CD4-positive, alpha-beta T cell treated with Interleukin-15 for 4 hours (primary cell): Measurements from ENCODE around the gene ZDBF2.
"Not testable (repeated sequence)": the region's sequence is repeated elsewhere in the genome, so short reads cannot be mapped to it uniquely, and the experiment has no call there.

Source experiments
- DNase-seq: peaks from one replicate; pipeline ENCODE4 v3.0.0-alpha.2; 2020; ENCODE audit warnings: low spot score

The ZDBF2 gene

GRCh38 chr2:206324869-206325268, 50.4 kb downstream of the ZDBF2 start:
- no peak for DNase-seq

DNA sequence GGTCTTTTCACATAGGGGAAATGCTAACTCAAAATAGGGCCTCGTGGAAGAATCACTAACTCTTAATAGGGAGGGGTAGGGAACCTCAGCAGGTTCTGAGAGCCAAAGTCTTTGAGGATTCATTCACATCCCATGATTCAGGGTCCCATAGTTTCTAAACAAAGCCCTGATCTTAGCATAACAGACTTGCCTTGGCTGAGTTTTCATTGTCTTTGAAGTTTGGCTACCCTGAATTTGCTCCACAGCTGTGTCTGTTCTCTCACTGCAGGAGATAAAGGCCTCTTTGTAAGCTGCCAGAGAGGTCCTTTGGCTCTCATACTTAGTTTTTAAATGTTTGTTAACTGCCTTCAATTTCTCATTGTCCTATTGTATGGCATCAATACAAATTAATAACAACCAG, 54.5 kb downstream of the ZDBF2 start:
- DNase-seq, result no peak

DNA sequence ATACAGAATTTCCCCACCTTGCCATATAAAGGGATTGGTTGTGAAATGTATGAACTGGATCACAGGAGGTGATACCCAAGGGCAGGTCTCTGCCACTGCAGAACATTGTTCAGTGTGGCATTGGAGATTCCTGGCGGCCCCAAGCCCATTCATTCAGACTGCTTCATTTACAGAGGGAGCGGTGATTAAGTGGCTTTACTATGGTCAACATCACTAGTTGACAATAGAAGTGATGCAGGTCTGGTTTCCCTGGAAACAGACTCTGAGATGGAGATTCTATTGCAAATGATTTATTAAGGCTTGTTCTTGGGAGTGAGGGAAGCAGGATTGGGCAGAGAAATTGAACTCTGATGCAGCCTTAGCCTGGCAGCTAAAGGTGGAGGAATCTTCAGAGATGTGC, 62.4 kb downstream of the ZDBF2 start:
- DNase-seq, result no peak

- DNase-seq, result no peak
These were observed 63.5 kb downstream of the ZDBF2 start for GRCh38 chr2:206337956-206338355.

GRCh38 chr2:206341396-206341795, 66.9 kb downstream of the ZDBF2 start:
- DNase-seq, result no peak

GRCh38 chr2:206343144-206343543, 68.7 kb downstream of the ZDBF2 start:
- no peak for DNase-seq

DNA sequence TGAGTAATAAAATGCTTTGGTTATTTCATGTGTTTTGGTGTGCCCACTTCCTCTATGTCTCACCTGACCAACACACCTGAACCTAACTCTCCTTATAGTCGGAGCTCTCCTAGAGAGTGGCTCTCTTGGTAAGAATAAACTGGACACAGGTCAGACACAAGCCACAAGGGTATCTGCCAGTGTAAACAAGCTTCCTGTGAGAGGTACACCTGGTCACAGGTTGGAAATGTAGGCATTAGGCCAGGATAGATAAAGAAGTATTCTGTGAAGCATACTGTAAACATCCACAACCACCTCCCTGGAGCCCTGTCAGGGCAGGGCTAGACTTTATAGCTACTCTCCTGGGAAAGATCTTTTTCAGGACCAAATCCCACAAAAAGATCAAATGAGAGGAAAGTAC, 69.4 kb downstream of the ZDBF2 start:
- no peak for DNase-seq

GRCh38 chr2:206345606-206346005, 71.1 kb downstream of the ZDBF2 start:
- no peak for DNase-seq

- DNase-seq, result no peak
These were observed 74.9 kb downstream of the ZDBF2 start for GRCh38 chr2:206349375-206349774.

DNA sequence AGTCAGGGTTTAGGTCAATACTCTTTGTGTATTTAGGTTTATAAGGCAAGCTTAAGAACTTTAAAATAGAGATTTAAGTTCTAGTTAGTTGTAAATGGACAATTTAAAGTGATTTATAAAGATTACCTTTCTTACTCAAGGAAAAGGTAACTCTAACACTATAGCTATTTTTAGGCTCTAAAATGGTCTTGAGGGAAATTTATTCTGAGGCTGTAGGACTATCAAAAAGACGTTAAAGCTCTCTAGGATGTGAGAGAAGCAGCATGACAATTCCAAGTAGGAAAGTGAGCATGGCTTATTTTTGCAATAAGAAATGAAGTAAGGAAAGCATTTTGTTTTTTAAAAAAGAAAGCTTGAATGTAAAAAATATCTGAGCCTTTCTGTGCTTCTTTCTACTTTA, 78.1 kb downstream of the ZDBF2 start:
- no peak for DNase-seq

GRCh38 chr2:206353685-206354084, 79.2 kb downstream of the ZDBF2 start:
- no peak for DNase-seq

GRCh38 chr2:206354129-206354528, 79.7 kb downstream of the ZDBF2 start:
- DNase-seq, result no peak

- not testable (repeated sequence) for DNase-seq
These were observed 82.4 kb downstream of the ZDBF2 start for GRCh38 chr2:206356840-206357239.

- DNase-seq, result not testable (repeated sequence)
These were observed 86.4 kb downstream of the ZDBF2 start for GRCh38 chr2:206360840-206361239.

- DNase-seq, result no peak
These were observed 87.1 kb downstream of the ZDBF2 start for GRCh38 chr2:206361407-206362045.
